CD8-positive, alpha-beta memory T cell (primary cell): ENCODE data around the gene ZNF121. TPM values are rescaled to one million over a fixed set of nuclear protein-coding genes. Genes with fewer than 3 reads are reported as not detected.

Experiments used
- CTCF ChIA-PET: fragments of 350-600 bp; sonication (Branson Sonifier 250); formaldehyde crosslinking; loops from one replicate; lab custom pipeline; 2021; ENCODE audit warnings: antibody characterized with exemption; lab: Charles Lee
- POLR2A ChIA-PET: fragments of 350-600 bp; sonication (Branson Sonifier 250); formaldehyde crosslinking; loops from one replicate; lab custom pipeline; 2021; ENCODE audit warnings: antibody characterized with exemption; lab: Charles Lee
- DNase-seq, 5 donors: peaks; one replicate each; pipeline versions ENCODE4 v3.0.0 to v3.0.0-alpha.2; 2020 to 2022; ENCODE audit warnings: mixed read lengths in 1 of 5
- H3K27ac ChIP-seq: one replicate; pipeline ENCODE4 v1.7.0; 2013; ENCODE audit warnings: low read depth, mild to moderate bottlenecking, low read length, moderate library complexity
- H3K27me3 ChIP-seq: 2 replicates; pipeline ENCODE4 v1.7.0; 2013; ENCODE audit warnings: low read length, mild to moderate bottlenecking; ENCODE audit not compliant: insufficient read depth, poor library complexity, severe bottlenecking
- H3K36me3 ChIP-seq: 2 replicates; pipeline ENCODE4 v1.7.0; 2013; ENCODE audit warnings: mild to moderate bottlenecking, low read length, moderate library complexity; ENCODE audit not compliant: insufficient read depth
- H3K4me1 ChIP-seq: 2 replicates; pipeline ENCODE4 v1.7.0; 2013; ENCODE audit warnings: mild to moderate bottlenecking, low read length, moderate library complexity; ENCODE audit not compliant: insufficient read depth
- H3K4me3 ChIP-seq: 2 replicates; pipeline ENCODE4 v1.7.0; 2013; ENCODE audit warnings: mild to moderate bottlenecking, low read length
- H3K9me3 ChIP-seq: 2 replicates; pipeline ENCODE4 v1.7.0; 2013; ENCODE audit warnings: mild to moderate bottlenecking, low read length
- H3K27ac Mint-ChIP-seq, 8 donors: one replicate each; pipeline ENCODE4 v1.8.0; 2020 to 2021; ENCODE audit warnings: mixed read lengths in 8 of 8, mild to moderate bottlenecking in 6 of 8, inconsistent platforms in 3 of 8, moderate library complexity in 3 of 8
- H3K27me3 Mint-ChIP-seq, 2 donors: one replicate each; pipeline ENCODE4 v1.8.0; 2020 to 2021; ENCODE audit warnings: mixed read lengths in 2 of 2, mild to moderate bottlenecking in 1 of 2, moderate library complexity in 1 of 2
- H3K36me3 Mint-ChIP-seq, 3 donors: one replicate each; pipeline ENCODE4 v1.8.0; 2020 to 2021; ENCODE audit warnings: mixed read lengths in 3 of 3, inconsistent platforms in 1 of 3, mild to moderate bottlenecking in 1 of 3
- H3K4me1 Mint-ChIP-seq, 3 donors: one replicate each; pipeline ENCODE4 v1.8.0; 2020 to 2021; ENCODE audit warnings: mixed read lengths in 3 of 3, inconsistent platforms in 1 of 3, mild to moderate bottlenecking in 1 of 3
- H3K4me3 Mint-ChIP-seq, 7 donors: one replicate each; pipeline ENCODE4 v1.8.0; 2020 to 2021; ENCODE audit warnings: mixed read lengths in 7 of 7, mild to moderate bottlenecking in 6 of 7, moderate library complexity in 4 of 7, inconsistent platforms in 2 of 7
- H3K9me3 Mint-ChIP-seq, 5 donors: one replicate each; pipeline ENCODE4 v1.8.0; 2020 to 2022; ENCODE audit warnings: mixed read lengths in 5 of 5, mild to moderate bottlenecking in 3 of 5, moderate library complexity in 2 of 5, inconsistent platforms in 1 of 5
- polyA plus RNA-seq: library from polyadenylated mRNA; unstranded; fragments of 300-500 nt; fragmentation: Illumina TruSeq; gene quantifications from one replicate; pipeline ENCODE4 v1.2.3, GENCODE V29; 2021
- total RNA-seq, 2 experiments: library from RNA; stranded (reverse); gene quantifications; one replicate each; pipeline ENCODE4 v1.2.3, GENCODE V29; 2021

Gene ZNF121
- total and polyA plus RNA-seq, 3 experiments from 2014 or later = 4.1 to 90.2 (median 87.1) TPM

DNA sequence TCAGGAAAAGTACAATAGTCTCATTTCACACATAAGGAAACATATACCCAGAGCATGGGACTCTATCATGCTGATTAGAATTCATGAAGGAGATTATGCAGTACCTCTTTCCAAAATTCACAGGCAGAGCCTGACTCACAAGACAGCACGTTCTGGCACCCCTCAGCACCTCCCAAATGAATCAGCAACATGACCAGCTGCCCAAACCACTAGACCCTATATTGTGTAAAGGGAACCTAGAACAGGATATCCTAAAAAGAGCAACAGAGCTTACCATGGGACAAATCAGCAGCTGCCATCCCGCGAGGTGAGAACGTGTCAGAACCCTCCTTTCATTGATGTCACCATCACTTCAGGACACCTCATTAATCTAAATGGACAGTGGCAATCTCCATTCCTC, 48.4 kb downstream of the ZNF121 start:
- no peak for DNase-seq
- Mint-ChIP-seq H3K4me1 (peaks cover 25 to 43% (median 33%) of the 10 kb centered on the region in 3 donors), H3K27ac (no peak overlapping the region), H3K9me3 (peaks cover 13 to 52% (median 32%) of the 10 kb centered on the region in 5 donors), H3K36me3 (peaks cover 43 to 70% (median 66%) of the 10 kb centered on the region in 3 donors), H3K27me3 (no peaks in the 10 kb centered on the region), H3K4me3 (peak overlapping the region in 6 of 7 donors; percentile 27 to 62 (median 54))
- Histone ChIP-seq H3K9me3 (peaks cover 11% of the 10 kb centered on the region), H3K4me1 (peaks cover 9% of the 10 kb centered on the region), H3K27me3 (no peaks in the 10 kb centered on the region), H3K27ac (no peak overlapping the region), H3K4me3 (no peak overlapping the region), H3K36me3 (peaks cover 52% of the 10 kb centered on the region)
- ChIA-PET POLR2A (no interaction called here), CTCF (interaction anchor here (0.9 kb wide), 1 partner anchor 14 kb away, joined by 3 read pairs; no protein-coding TSS in a partner anchor)

DNA sequence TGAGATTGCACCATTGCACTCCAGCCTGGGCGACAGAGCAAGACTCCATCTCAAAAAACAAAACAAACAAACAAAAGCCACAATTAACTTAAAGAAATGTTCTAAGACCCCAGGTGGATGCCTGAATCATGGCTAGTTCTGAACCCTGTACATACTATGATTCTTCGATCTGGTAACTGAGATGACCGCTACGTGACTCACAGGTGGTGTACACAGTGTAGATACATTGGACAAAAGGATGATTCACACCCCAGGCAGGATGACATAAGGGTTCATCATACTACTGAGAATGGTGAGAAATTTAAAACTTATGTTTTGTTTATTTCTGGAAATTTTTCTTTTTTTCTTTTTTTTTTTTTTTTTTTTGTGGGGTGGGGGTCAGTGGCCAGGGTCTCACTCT, 52.4 kb downstream of the ZNF121 start:
- peaks cover 6 to 13% (median 7%) of the 10 kb centered on the region in 3 donors for H3K4me1 Mint-ChIP-seq
- H3K36me3 Mint-ChIP-seq = peaks cover 60 to 91% (median 87%) of the 10 kb centered on the region in 3 donors
- peaks cover 15 to 77% (median 67%) of the 10 kb centered on the region in 5 donors for H3K9me3 Mint-ChIP-seq

GRCh38 chr19:9528757-9529336, 55.5 kb downstream of the ZNF121 start:
- peaks cover 28 to 88% (median 87%) of the 10 kb centered on the region in 5 donors for H3K9me3 Mint-ChIP-seq
- no peak overlapping the region for H3K4me3 Mint-ChIP-seq
- H3K4me1 Mint-ChIP-seq = no peaks in the 10 kb centered on the region
- no peaks in the 10 kb centered on the region for H3K27me3 Mint-ChIP-seq
- ChIA-PET POLR2A (no interaction called here), CTCF (no interaction called here)
- no peak for DNase-seq
- peak overlapping the region; percentile 5 for H3K4me3 ChIP-seq
- H3K27ac Mint-ChIP-seq = no peak overlapping the region
- no peaks in the 10 kb centered on the region for H3K27me3 ChIP-seq
- peaks cover 61% of the 10 kb centered on the region for H3K9me3 ChIP-seq
- H3K36me3 ChIP-seq = peaks cover 61% of the 10 kb centered on the region
- H3K27ac ChIP-seq = no peak overlapping the region
- no peaks in the 10 kb centered on the region for H3K4me1 ChIP-seq
- H3K36me3 Mint-ChIP-seq = peaks cover 46 to 80% (median 77%) of the 10 kb centered on the region in 3 donors

More for the DNA sequence above, 52.4 kb downstream of the ZNF121 start:
- Histone ChIP-seq H3K27me3 (no peaks in the 10 kb centered on the region), H3K36me3 (peaks cover 85% of the 10 kb centered on the region), H3K4me3 (no peak overlapping the region), H3K9me3 (peaks cover 46% of the 10 kb centered on the region), H3K27ac (no peak overlapping the region), H3K4me1 (no peaks in the 10 kb centered on the region)
- CTCF ChIA-PET = no interaction called here
- no peak overlapping the region for H3K27ac Mint-ChIP-seq
- H3K4me3 Mint-ChIP-seq = no peak overlapping the region
- POLR2A ChIA-PET = no interaction called here
- no peaks in the 10 kb centered on the region for H3K27me3 Mint-ChIP-seq
- DNase-seq = no peak

- Mint-ChIP-seq H3K4me1 (no peaks in the 10 kb centered on the region), H3K4me3 (no peak overlapping the region), H3K9me3 (peaks cover 46 to 90% (median 82%) of the 10 kb centered on the region in 5 donors), H3K27ac (no peak overlapping the region), H3K27me3 (no peaks in the 10 kb centered on the region), H3K36me3 (peaks cover 13 to 61% (median 48%) of the 10 kb centered on the region in 3 donors)
- H3K9me3 ChIP-seq = peaks cover 51% of the 10 kb centered on the region
- ChIA-PET CTCF (no interaction called here), POLR2A (no interaction called here)
- peak overlapping the region; percentile 9 for H3K4me3 ChIP-seq
- no peak for DNase-seq
- H3K4me1 ChIP-seq = no peaks in the 10 kb centered on the region
- H3K27ac ChIP-seq = no peak overlapping the region
- peaks cover 15% of the 10 kb centered on the region for H3K36me3 ChIP-seq
- no peaks in the 10 kb centered on the region for H3K27me3 ChIP-seq
These were observed 60.3 kb downstream of the ZNF121 start for GRCh38 chr19:9523885-9524474.

Other genes with a start within 250 kb of the ZNF121 start
- under 1 TPM; 0.13 to 0.72 TPM for gene ZNF177, start 221.5 kb downstream of the ZNF121 start, total RNA-seq
- gene ZNF177, start 221.5 kb downstream of the ZNF121 start, polyA plus RNA-seq = 0.63 TPM
- 10 to 100 TPM; 34.7 to 35.6 TPM for gene ZNF266, start 148.9 kb downstream of the ZNF121 start, total RNA-seq
- gene ZNF266, start 148.9 kb downstream of the ZNF121 start, polyA plus RNA-seq = 18.6 TPM
- gene ZNF560, start 85.9 kb downstream of the ZNF121 start, total RNA-seq = not detected
- gene ZNF560, start 85.9 kb downstream of the ZNF121 start, polyA plus RNA-seq = not detected
- 10 to 100 TPM; 18.5 to 18.7 TPM for gene ZNF426, start 45.9 kb downstream of the ZNF121 start, total RNA-seq
- gene ZNF426, start 45.9 kb downstream of the ZNF121 start, polyA plus RNA-seq = 17.9 TPM
- 10 to 100 TPM; 35.9 to 43.5 TPM for gene ZNF561, start 36.7 kb upstream of the ZNF121 start, total RNA-seq
- 13.0 TPM for gene ZNF561, start 36.7 kb upstream of the ZNF121 start, polyA plus RNA-seq
- gene ZNF562, start 90.6 kb upstream of the ZNF121 start, total RNA-seq = 10 to 100 TPM; 42.2 to 45.7 TPM
- 3.5 TPM for gene ZNF562, start 90.6 kb upstream of the ZNF121 start, polyA plus RNA-seq
- 1 to 10 TPM; 5.1 to 5.9 TPM for gene ZNF846, start 184.2 kb upstream of the ZNF121 start, total RNA-seq
- 7.5 TPM for gene ZNF846, start 184.2 kb upstream of the ZNF121 start, polyA plus RNA-seq
- 10 to 100 TPM; 24.6 to 25.3 TPM for gene FBXL12, start 234.6 kb upstream of the ZNF121 start, total RNA-seq
- 17.2 TPM for gene FBXL12, start 234.6 kb upstream of the ZNF121 start, polyA plus RNA-seq
- gene UBL5, start 243.4 kb upstream of the ZNF121 start, total RNA-seq = 100 to 1,000 TPM; 326 to 340 TPM
- gene UBL5, start 243.4 kb upstream of the ZNF121 start, polyA plus RNA-seq = 789 TPM